Transverse colon (tissue), 4 donors: Measurements from ENCODE around the gene PBLD. TPM values are rescaled to one million over a fixed set of nuclear protein-coding genes. Genes with fewer than 3 reads are reported as not detected.

Source experiments
- DNase-seq: peaks from one replicate; pipeline ENCODE4 v3.0.0-alpha.2; 2019
- H3K27ac ChIP-seq, 4 donors: fragments of 200-600 bp; sonication (generic); 2 replicates each; pipeline ENCODE4 v1.5.1; 2016 to 2018; ENCODE audit warnings: inconsistent platforms in 4 of 4
- H3K27me3 ChIP-seq: fragments of 200-600 bp; sonication (generic); 2 replicates; pipeline ENCODE4 v1.5.1; 2017; ENCODE audit warnings: inconsistent platforms
- H3K36me3 ChIP-seq, 4 donors: fragments of 200-600 bp; sonication (generic); 2 replicates each; pipeline ENCODE4 v1.5.1; 2017 to 2019; ENCODE audit warnings: inconsistent platforms in 4 of 4
- H3K4me1 ChIP-seq, 4 donors: fragments of 200-600 bp; sonication (generic); 2 replicates each; pipeline ENCODE4 v1.5.1; 2017 to 2020; ENCODE audit warnings: inconsistent platforms in 4 of 4
- H3K4me3 ChIP-seq, 4 donors: fragments of 200-600 bp; sonication (generic); 1 replicate in 1 of 4; 2 replicates in 3 of 4; pipeline versions ENCODE4 v1.5.1 to v1.6.1; 2017 to 2019; ENCODE audit warnings: inconsistent platforms in 4 of 4
- H3K9me3 ChIP-seq, 2 donors: fragments of 200-600 bp; sonication (generic); 2 replicates each; pipeline ENCODE4 v1.5.1; 2017 to 2019; ENCODE audit warnings: inconsistent platforms in 2 of 2
- CTCF ChIP-seq, 5 experiments: fragments of 200-600 bp in 3 of 5; fragments of 450-650 bp in 2 of 5; sonication (generic) in 3 of 5; IDR thresholded peaks; 1 replicate in 2 of 5; 2 replicates in 3 of 5; pipeline ENCODE4 v1.5.1; 2016 to 2017; ENCODE audit warnings: antibody characterized with exemption in 5 of 5, inconsistent platforms in 3 of 5, mild to moderate bottlenecking in 2 of 5, moderate library complexity in 1 of 5
- EP300 ChIP-seq: sonication (generic); formaldehyde crosslinking; IDR thresholded peaks from one replicate; pipeline ENCODE4 v1.6.1; 2017; ENCODE audit warnings: antibody characterized with exemption, low read depth
- POLR2A ChIP-seq: fragments of 450-650 bp; IDR thresholded peaks from one replicate; pipeline ENCODE4 v1.6.1; 2016; ENCODE audit warnings: antibody characterized with exemption, mild to moderate bottlenecking, moderate library complexity
- POLR2AphosphoS5 ChIP-seq, 3 donors: sonication (generic); formaldehyde crosslinking; IDR thresholded peaks; one replicate each; pipeline ENCODE4 v1.6.1; 2016; ENCODE audit warnings: antibody characterized with exemption in 3 of 3
- WGBS, 2 donors: methylation state at CpG; one replicate each; pipeline ENCODE4 v1.1.5; 2018; ENCODE audit warnings: low coverage in 1 of 2; 5-methylcytosine and 5-hydroxymethylcytosine counted together
- in situ Hi-C, 4 donors: fragments of 200-750 bp; cut with MboI; loops; one replicate each; pipeline versions ENCODE4 v1.15.0 to v1.15.1; 2017; ENCODE audit warnings: low sequenced_read_pairs in 3 of 4, low pct_ligation_motif_present in 1 of 4, low pct_unique_long_range_greater_than_20kb in 1 of 4
- intact Hi-C: fragments of 100-400 bp; cut with DNase I; formaldehyde crosslinking; loops from one replicate; pipeline ENCODE4 v1.15.1; 2023; ENCODE audit warnings: low total_unique reads
- total RNA-seq, 4 donors: library from RNA; depleted of rRNA; stranded (reverse); fragments of >200 nt; gene quantifications; one replicate each; pipeline ENCODE4 v1.1.0, GENCODE V29; 2016

The PBLD gene
- total RNA-seq: 100 to 1,000 TPM in 1 of 4 donors, 10 to 100 TPM in 3; 63.9 to 130 (median 76.5) TPM

- peak; percentile 76 to 88 (median 88) for TF ChIP-seq POLR2AphosphoS5 (IDR thresholded peaks at IDR 0.05)
- TF ChIP-seq POLR2A: peak; percentile 84
- no peak for TF ChIP-seq EP300
- peak; percentile 29 to 73 (median 48) for TF ChIP-seq CTCF (IDR thresholded peaks at IDR 0.05)
- intact Hi-C loops (no loop called here), in situ Hi-C loops (no loop called here)
- peak; percentile 77 for DNase-seq
- Histone ChIP-seq H3K36me3 (no peaks in the 10 kb centered on the region), H3K27ac (peak within 1 kb of the TSS; percentile 96 to 99 (median 98)), H3K4me3 (peak within 1 kb of the TSS; percentile 73 to 98 (median 90)), H3K4me1 (peaks cover 15 to 71% (median 52%) of the 10 kb centered on the region in 4 donors), H3K27me3 (no peaks in the 10 kb centered on the region), H3K9me3 (no peaks in the 10 kb centered on the region)
- WGBS, 2 donors: 1% methylated on average over 45 of the region's 51 CpGs; no CpG with 5 or more reads in 1 of the 2 donors
Observed at GRCh38 chr10:68332259-68333057, at the start of gene PBLD. Gene PBLD, minus strand, starts transcription at chr10:68332928. Its CDS starts 26,084 bp downstream, at chr10:68306844.

GRCh38 chr10:68371604-68372003, 38.9 kb upstream of the PBLD start:
- intact Hi-C loops (no loop called here), in situ Hi-C loops (no loop called here)
- 100% methylated on average over 1 of the region's 1 CpG for WGBS, 2 donors
- no peak for DNase-seq
- Histone ChIP-seq H3K27ac (no peak overlapping the region), H3K27me3 (no peaks in the 10 kb centered on the region), H3K4me3 (no peak overlapping the region), H3K36me3 (peaks cover 0 to 71% (median 13%) of the 10 kb centered on the region in 4 donors), H3K9me3 (peaks cover 0 to 4% of the 10 kb centered on the region in 2 donors), H3K4me1 (no peaks in the 10 kb centered on the region)
- no peak for TF ChIP-seq CTCF (IDR thresholded peaks at IDR 0.05)
- no peak for TF ChIP-seq POLR2A
- no peak for TF ChIP-seq POLR2AphosphoS5 (IDR thresholded peaks at IDR 0.05)
- no peak for TF ChIP-seq EP300

GRCh38 chr10:68367121-68367520, 34.4 kb upstream of the PBLD start:
- intact Hi-C loops: no loop called here
- no peaks in the 10 kb centered on the region for H3K9me3 ChIP-seq
- H3K27me3 ChIP-seq: no peaks in the 10 kb centered on the region
- peaks cover 0 to 50% (median 19%) of the 10 kb centered on the region in 4 donors for H3K36me3 ChIP-seq
- 88 to 100% methylated on average over 1 to 2 of the region's 2 CpGs for WGBS, 2 donors
- no peak for DNase-seq
- no peaks in the 10 kb centered on the region for H3K4me1 ChIP-seq
- H3K4me3 ChIP-seq: no peak overlapping the region
- no peak overlapping the region for H3K27ac ChIP-seq
- no peak for TF ChIP-seq POLR2A
- TF ChIP-seq EP300: no peak
- TF ChIP-seq POLR2AphosphoS5 (IDR thresholded peaks at IDR 0.05): no peak
- no peak for TF ChIP-seq CTCF (IDR thresholded peaks at IDR 0.05)
- in situ Hi-C loops: no loop called here

GRCh38 chr10:68366600-68366999, 33.9 kb upstream of the PBLD start:
- TF ChIP-seq CTCF (IDR thresholded peaks at IDR 0.05) (no peak), POLR2A (no peak), EP300 (no peak), POLR2AphosphoS5 (IDR thresholded peaks at IDR 0.05) (no peak)
- 98% methylated on average over 5 of the region's 5 CpGs for WGBS, 2 donors
- H3K27ac ChIP-seq: no peak overlapping the region
- no peaks in the 10 kb centered on the region for H3K9me3 ChIP-seq
- intact Hi-C loops (no loop called here), in situ Hi-C loops (no loop called here)
- H3K27me3 ChIP-seq: no peaks in the 10 kb centered on the region
- H3K4me3 ChIP-seq: no peak overlapping the region
- peaks cover 0 to 50% (median 19%) of the 10 kb centered on the region in 4 donors for H3K36me3 ChIP-seq
- no peaks in the 10 kb centered on the region for H3K4me1 ChIP-seq
- DNase-seq: no peak
